COLO829 (cell line): ENCODE measurements around the gene LHX5.
"Not testable (repeated sequence)": the region's sequence is repeated elsewhere in the genome, so short reads cannot be mapped to it uniquely, and the experiment has no call there.

Experiments
- DNase-seq: peaks from one replicate; pipeline ENCODE4 v3.0.0; 2012; ENCODE audit warnings: low spot score

Gene LHX5

DNA sequence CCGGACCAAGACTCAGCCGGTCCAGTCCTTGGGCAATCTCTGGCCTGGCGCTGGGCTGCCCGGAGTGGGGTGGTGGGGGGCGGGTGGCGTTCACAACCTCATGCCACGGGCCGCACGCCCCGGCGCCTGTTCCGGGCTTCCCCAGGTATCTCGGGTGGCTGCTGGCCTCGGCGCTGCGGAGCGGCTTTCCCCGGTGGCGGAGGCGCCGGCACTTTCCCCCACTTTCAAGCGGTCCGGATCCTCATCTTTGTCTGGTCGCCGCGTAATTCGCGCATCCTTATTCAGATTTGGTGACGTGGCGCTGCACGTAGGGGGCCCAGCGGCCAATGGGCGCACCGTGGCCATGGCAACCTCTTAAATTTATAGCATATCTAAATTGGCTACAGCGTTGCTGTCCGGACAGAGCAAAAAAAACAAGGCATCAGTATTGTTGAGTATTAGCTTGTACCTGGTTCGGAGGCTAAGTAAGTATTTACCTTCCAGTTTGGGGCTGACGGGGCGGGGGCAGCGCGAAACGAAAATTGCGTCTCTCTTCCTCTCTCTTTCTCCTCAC is at the start of gene LHX5:
LHX5 (minus strand) TSS at position 253 of the 553 bp plus-strand sequence. CDS start 373 bp downstream, outside the sequence.
- no peak for DNase-seq

DNA sequence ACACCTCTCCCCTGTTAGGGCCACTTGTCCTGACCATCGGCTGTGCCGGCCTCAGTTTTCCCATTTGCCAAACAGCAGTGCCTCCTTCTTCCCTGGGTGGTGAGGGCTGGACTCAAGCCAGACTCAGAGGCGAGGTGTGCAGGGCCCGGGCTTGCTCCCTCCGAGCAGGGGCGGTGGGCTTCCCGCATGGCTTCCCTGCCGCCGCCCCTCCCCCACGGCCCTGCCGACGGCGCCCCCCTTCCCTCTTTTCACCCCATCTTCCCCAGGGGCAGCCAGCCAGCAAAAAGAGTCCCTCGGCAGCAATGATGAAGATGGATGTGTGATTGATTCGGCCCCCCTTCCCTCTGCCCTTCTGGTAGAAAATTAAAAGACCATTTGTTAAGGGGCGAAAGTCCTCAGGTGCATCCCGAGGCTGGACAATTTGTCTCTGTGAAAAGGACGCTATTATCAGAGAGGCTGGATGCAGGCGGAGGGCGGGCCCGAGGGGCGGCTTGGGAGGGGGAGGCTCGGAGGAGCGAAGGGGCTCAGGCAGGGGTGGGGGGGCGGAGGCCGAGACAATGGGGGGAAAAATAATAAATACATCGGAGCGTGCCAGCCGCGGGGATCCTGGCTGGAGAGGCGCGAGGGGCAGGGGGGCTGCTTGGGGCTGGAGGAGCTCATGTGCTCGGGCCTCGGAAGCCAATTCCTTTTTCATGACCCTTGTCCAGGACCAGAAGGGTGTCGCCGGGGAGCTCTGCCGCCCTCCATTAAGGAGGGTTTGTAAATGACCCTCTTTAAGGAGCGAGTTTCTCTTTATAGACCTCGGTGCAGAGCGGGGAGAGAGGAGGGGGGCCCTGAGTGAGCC is 48.0 kb upstream of the LHX5 start:
- DNase-seq: no peak

DNA sequence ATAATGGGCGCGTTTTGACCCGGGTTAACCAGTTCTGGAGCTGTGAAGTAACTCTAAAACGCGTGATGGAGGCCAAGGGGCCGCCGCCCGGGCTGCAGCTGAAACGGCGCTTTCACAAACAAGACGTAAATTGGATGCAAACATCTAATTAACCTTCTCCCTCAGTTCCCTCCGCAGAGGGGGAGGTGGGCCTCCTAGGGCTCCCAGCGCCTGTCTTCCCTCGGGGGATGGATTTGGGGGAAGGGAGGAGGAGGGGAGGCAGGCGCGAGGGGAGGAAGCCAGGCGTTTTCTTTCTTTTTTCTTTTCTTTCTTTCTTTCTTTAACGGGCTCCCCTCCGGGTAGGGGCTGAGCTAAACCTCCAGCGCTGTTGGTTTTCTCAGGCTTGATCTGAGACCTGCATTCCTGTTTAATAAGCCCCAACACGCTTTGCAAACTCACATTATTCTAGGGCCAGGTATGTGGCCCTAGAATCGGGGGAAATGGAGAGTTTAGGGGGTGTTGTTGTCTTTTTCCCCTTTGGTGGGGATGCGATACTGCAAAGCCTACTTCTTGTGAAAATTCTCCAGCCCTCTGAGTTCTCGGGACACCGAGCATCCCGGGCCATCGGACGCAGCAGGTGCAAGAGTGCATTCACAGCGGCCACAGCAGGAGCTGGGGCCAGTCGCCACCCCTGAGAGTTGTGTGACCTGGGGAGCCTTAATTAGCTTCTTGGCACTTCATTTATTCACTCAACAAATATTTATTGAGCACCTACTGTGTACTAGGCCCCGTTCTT is 43.6 kb upstream of the LHX5 start:
- DNase-seq: no peak

DNA sequence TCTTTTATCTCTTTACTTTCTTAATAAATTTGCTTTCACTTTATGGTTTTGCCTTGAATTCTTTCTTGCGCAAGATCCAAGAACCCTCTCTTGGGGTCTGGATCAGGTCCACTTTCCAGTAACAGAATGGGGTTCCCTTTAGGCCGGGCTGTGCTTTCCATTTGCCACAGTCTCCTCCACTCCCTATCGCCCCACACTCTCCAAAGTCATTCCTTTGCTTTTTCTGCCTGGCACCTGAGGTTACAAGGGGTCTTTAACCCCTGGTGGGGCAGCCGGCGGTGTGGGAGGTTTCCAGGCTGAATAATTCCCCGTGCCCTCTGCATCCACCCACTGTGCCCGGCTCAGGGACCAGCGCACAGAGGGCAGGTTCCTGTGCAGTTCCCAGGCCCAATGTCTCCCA is 42.9 kb upstream of the LHX5 start:
- DNase-seq: no peak

DNA sequence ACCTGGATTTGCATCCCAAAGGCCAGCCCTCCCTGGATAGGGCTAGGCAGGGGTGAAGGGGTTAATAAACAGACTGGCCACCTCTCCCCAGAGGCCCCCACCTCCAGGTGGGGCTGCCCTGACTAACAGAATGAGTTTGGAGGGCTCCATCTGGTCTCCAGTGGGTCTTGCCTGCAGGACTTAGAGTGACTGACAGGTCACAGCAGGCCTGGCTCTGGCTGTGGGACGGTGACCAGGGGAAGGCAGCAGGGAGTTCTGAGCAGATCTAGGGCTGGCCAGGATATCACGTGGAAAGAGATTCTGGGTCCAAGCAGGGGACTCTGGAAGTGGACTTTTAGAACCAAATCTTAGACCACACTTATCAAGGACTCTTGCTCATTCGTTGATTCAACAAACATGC is 40.9 kb upstream of the LHX5 start:
- DNase-seq: no peak

DNA sequence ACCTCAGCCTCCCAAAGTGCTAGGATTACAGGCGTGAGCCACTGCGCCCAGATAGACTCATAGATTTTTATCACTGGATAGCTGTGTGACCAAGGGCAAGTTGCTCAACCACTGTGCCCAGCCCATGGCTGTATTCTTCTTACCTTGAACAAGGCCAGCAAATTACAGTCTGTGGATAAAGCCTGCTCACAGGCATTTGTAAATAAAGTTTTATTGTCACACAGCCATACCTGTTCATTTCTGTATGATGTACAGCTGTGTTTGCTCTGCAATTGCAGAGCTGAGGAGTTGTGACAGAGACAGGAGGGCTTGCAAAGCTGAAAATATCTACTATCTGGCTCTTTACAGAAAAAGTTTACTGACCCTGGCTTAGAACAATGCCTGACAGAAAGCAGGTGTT is 35.2 kb upstream of the LHX5 start:
- DNase-seq: no peak

DNA sequence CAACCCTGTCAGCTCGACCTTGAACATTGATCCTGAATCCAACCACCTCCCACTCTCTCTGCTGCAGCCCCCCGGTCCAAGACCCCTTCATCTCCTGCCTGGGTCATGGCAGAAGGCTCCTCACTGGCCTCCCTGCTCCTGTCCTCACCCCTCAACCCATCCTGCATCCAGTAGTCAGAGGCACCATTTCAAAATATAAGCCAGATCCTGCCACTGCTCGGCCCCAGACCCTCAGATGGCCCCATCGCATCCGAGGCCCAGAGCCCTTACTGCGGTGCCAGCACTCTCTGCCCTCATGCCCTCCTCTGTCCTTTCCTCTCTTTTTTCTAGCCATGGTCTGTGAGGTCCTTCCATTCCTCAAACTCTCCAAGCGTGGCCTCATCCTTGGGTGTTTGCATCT is 34.3 kb upstream of the LHX5 start:
- DNase-seq: no peak

DNA sequence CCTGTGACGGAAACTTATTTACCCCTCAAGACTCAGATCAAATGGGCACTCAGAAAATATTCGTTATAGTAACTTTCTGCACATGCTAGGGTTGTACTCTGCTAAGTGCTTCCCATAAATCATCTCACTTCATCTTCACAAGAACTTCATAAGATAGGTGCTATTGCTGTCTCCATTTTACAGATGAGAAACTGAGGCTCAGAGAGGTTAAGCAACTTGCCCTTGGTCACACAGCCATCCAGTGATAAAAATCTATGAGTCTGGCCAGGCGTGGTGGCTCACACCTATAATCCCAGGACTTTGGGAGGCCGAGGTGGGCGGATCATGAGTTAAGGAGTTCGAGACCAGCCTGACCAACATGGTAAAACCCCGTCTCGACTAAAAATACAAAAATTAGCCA is 33.2 kb upstream of the LHX5 start:
- DNase-seq: no peak

DNA sequence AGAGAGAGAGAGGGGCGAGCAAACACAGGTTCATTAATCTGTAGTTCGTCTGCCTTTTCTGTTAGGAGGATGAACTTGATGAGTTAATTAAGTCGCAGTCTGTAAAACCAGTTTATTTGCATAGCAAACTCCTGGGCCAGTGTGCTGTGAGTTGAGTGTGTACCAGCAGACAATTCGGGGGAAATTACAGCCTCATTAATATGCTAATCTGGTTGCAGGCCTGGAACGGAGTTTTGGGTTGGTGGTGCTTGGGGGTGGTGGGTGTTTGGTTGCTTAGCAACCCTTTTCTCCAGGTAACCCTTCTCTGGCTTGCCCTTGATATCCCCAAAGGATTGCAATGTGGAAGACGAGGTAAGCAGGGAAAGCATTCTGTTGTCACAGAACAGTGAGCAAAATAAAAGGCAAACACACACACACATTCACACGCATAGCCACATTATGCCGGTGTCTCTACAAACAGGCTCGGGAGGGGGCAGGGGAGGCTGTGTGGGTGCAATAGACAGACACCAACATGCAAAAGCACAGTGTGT is 29.2 kb upstream of the LHX5 start:
- DNase-seq: no peak

DNA sequence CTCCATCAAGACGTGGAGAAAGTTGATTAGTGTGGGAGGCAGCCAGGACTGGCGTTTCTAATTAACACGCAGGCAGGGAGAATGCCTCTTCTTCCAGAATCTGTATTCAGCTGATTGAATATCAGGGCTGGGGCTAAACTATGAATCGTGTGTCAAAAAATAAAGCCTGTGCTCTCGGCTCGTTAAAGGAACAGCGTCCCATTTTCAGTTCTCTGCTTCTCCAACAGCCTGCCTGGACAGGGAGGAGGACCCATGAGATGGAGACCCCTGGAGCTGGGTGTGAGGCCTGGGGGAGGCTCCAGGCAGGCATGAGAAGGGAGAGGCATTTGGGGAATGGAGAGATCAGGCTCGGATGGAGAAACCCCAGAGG is 28.6 kb upstream of the LHX5 start:
- no peak for DNase-seq

DNA sequence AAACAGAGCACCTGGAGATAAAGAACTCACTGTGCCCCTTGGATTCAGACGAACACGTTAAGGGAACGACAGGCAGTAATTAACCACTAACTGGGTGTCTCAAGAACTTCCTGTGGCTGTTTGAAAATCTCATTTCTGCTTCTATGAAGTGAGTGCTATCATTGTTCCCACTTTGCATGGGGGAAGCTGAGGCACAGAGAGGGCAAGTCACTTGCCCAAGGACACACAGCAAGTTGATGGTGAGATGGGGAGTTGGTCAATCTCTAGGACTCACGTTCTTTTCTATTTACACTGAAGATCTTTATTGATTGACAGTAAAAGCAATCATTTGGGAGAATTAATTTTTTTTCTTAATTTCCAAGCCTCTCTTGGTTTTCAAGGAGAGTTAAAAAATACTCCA is 26.8 kb upstream of the LHX5 start:
- no peak for DNase-seq

DNA sequence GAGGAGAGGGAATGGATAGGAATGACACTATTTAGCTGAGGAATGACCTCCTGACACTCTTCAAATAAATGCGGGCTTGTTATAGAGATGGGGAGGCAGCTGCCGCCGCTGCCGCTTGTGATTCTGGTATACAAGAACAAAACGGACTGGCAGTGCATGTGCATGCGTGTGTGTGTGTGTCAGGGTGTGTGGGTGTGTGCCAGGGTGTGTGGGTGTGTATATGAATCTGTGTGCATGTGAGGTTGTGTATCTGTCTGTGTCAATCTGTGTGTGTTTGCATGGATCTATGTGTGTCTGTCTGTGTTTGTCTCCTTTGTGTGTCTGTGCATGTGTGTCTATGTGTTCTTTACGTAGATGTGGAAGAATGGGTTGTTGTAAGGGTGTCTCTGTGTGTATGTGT is 26.0 kb upstream of the LHX5 start:
- DNase-seq: no peak

DNA sequence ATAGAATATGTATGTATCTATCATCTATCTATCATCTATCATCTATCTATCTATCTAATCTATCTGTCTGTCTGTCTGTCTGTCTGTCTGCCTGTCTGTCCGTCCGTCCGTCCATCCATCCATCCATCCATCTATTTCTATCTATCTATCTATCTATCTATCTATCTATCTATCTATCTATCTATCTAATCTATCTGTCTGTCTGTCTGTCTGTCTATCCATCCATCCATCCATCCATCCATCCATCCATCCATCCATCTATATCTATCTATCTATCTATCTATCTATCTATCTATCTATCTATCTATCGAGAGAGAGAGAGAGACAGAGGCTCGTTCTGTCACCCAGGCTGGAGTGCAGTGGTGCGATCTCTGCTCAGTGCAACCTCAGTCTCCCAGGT is 24.3 kb upstream of the LHX5 start:
- not testable (repeated sequence) for DNase-seq

DNA sequence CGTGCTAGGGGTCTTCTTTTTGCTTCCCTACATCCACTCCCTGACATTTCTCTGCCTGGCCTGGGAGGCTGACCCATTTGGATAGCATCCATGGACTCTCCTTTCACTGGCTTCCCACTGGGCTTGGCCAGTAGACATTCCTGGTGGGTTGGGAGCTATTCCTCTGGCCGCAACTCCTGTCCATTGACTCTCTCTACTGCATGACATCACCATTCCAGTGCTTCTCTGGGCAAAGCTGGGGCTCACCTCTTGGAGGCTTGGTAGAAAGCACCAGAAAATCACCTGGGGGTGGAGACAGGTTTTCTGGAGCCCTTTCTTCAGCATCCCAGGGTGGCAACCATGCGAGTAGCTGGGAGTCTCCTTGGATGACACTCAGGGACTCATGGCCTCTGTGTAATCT is 16.7 kb upstream of the LHX5 start:
- DNase-seq: no peak

DNA sequence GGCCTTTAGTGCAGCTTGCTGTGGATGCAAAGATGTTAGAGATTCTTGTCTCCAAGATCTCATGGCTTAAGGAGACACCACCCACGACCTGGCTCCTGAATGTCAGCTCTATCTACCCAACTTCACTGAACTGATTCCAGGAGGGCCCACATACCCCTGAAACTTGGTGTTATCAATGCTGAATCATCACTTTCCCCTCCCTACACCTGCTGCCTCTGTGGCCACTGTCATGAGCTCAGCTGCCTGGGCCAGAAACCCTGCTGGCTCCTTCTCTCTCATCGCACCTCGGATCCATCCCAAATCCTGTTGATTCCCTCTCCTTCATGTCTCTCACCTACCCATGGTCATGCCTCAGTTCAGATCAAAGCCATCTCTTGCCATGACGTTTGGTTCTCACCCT is 15.1 kb upstream of the LHX5 start:
- no peak for DNase-seq

DNA sequence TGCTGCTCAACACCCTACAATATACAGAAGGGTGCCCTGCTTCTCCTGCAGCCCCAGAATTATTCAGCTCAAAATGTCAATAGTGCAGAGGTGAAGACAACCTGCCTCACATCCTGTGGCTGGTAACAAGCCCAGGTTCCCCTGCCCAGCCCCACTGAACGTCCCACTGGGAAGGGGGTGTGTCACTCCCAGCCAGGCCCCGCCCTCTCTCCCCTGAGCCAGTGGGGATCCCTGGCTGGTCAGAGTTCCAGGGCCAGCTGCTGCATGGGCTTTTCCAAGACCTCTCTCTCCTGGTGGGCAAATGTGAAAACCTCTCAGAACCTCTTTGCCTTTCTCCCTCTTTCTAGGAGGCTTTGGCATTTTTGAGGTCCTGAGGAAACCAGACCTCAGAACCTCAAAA is 13.7 kb upstream of the LHX5 start:
- no peak for DNase-seq

DNA sequence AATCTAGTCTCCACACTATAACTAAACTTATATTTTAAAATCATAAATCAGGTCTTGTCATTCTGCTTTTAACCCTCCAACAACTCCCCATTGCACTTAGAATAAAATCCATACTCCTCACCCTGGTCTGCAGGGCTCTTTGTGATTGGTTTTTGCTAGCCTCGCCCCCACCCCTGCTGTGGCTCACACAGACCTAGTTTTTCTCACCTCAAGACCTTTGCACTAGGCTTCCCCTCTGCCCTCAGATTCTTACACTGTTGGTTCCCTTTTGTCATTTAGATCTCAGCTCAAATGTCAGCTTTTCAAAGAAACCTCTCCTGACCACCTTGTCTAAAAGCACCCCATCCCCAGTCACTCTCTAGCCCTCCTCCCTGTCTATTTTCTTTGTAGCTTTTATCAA is 10.7 kb upstream of the LHX5 start:
- DNase-seq: no peak

DNA sequence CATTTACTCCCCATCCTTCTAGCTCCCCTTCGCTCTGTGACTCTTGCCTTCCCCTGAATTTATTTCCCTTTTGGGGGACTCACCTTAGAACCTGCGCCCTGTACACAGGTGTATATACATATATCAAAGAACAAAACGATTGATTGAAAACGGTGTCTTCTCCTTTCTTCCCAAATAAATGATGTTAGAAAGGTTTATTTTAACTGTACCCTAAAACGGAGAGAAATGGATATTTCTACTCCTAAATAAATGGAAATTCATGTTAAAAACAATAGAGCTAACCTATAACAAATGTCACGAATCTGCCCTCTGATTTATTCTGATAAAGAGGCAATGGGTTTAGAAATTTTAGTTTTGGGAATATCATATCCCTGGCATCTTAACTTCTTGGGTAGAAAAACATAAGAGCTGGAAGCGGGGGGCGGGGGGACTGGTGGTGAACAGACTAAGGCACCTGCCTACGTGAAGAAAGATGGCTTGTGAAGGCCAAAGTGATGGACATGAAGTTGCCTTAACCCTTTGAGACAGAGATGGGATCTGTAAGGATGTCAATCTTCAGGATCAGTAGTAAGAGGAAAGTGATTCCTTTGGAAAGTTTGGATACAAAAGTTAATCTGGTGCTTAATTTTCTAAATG is 8.8 kb upstream of the LHX5 start:
- no peak for DNase-seq

DNA sequence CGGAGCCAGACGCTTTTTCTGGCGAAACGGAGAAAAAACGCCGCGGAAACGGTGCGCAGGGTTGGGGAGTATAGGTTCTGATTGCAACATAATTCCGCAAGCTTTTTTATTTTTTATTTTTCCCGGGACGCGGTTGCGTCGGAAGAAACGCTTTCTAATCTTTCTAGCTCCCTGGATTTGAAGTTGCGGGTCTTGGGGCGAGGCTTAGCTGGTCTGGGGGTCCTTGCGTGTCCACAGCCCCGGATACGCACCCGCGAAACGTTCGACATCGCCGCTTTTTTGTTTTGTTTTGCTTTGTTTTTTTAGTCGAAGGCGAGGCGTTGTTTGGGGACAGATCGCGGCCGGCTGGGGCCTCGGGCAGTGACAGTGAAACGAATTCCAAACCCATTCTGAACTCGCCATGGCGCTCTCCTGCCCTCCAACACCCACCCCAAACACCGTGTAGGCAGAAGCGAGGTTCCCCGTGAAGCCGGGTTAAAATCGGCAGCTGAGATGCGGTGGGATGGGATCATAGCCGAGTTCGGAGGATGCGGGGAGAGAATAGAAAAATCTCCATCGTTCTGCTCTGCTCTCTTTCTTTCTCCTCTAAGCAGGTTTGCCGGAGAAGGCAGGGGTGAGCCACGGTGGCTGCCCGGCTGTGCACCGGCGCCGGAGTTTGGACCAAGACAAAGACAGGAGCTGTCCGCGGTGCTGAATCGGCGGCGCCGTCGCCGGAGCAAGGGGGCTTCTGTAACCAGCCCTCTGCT is 8.1 kb upstream of the LHX5 start:
- peak; percentile 45 for DNase-seq

DNA sequence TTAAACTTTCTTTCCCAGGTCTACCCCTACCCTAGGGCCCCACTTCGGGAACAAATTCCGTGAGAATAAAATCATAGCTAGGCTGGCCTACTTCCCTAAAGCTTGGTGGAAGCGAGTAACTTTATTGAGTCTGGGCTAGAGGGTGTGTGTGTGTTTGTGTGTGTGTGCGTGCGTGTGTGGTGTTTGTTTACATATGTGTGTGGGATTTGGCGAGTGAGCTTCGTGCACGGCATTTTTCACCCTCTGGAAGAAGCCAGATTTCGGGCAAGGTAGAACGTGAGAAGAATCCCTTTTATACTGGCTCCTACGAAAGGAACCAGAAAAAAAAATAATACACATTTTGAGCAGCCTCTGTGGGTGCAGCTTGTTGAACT is 7.5 kb upstream of the LHX5 start:
- DNase-seq: no peak

DNA sequence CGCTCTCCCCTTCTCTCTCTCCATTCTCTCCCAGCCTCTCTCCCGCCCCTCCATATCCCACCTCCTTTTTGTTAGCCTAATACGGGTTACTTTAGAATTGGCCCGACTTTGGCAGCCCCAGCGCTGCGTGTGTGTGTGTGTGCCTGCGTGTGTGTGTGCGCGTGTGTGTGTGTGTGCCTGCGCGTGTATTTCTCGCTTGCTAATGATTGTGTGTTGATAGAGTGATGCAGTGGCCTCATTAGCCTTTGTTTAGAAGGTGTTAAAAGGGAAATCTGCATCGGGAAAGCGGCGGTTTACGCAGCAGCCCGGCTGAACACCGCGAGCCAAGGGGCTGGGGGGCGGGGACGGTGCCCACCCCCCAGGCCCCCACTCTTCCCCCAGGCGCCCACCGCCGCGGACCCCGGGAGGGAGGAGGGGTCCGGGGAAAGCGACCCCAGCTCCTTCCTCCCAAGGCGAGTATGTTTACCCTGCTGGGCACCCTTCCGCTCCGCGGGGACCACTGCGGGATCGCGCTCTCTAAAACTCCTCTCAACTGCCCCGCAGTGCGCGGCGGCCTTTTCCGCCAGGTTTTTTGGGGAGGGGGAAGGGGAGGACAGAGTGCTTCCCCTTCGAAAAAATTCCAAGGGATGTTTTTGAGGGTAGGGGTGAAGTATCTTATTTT is 6.8 kb upstream of the LHX5 start:
- no peak for DNase-seq
